GM18951 (cell line): ENCODE data around the gene PRM3.

Experiments
- POLR2A ChIP-seq: IDR thresholded peaks from 4 replicates; pipeline ENCODE4 v1.6.1; 2011; ENCODE audit warnings: mild to moderate bottlenecking; ENCODE audit not compliant: insufficient read length, insufficient read depth; ENCODE audit errors: extremely low read depth
- in situ Hi-C: fragments of 300-500 bp; cut with MboI; formaldehyde crosslinking; loops from one replicate; pipeline ENCODE4 v1.12.0; 2022; ENCODE audit warnings: low sequenced_read_pairs, mixed read lengths, inconsistent platforms; ENCODE audit not compliant: unreplicated experiment

The PRM3 gene

GRCh38 chr16:11310997-11311561 lies 37.6 kb upstream of the PRM3 start:
- TF ChIP-seq POLR2A, result no peak
- in situ Hi-C loops, result no loop called here

- in situ Hi-C loops, result no loop called here
- no peak for TF ChIP-seq POLR2A
Observed at GRCh38 chr16:11310634-11310977, 37.2 kb upstream of the PRM3 start.

GRCh38 chr16:11309895-11310633 lies 36.6 kb upstream of the PRM3 start:
- in situ Hi-C loops, result no loop called here
- no peak for TF ChIP-seq POLR2A

- in situ Hi-C loops, result no loop called here
Observed at GRCh38 chr16:11308493-11309283, 35.3 kb upstream of the PRM3 start.

GRCh38 chr16:11307639-11308492 lies 34.4 kb upstream of the PRM3 start:
- no peak for TF ChIP-seq POLR2A
- in situ Hi-C loops, result no loop called here

More at GRCh38 chr16:11308493-11309283, 35.3 kb upstream of the PRM3 start:
- no peak for TF ChIP-seq POLR2A

GRCh38 chr16:11306997-11307638 lies 33.7 kb upstream of the PRM3 start:
- in situ Hi-C loops, result no loop called here
- TF ChIP-seq POLR2A, result no peak

GRCh38 chr16:11306381-11306780 lies 33.0 kb upstream of the PRM3 start:
- no peak for TF ChIP-seq POLR2A
- in situ Hi-C loops, result no loop called here

- no peak for TF ChIP-seq POLR2A
- in situ Hi-C loops, result no loop called here
Observed at GRCh38 chr16:11303405-11304138, 30.1 kb upstream of the PRM3 start.

- in situ Hi-C loops, result no loop called here
Observed at GRCh38 chr16:11302977-11303376, 29.5 kb upstream of the PRM3 start.

GRCh38 chr16:11301645-11302501 lies 28.4 kb upstream of the PRM3 start:
- no peak for TF ChIP-seq POLR2A
- in situ Hi-C loops, result no loop called here

More at GRCh38 chr16:11302977-11303376, 29.5 kb upstream of the PRM3 start:
- TF ChIP-seq POLR2A, result no peak

GRCh38 chr16:11300560-11300892 lies 27.1 kb upstream of the PRM3 start:
- in situ Hi-C loops, result no loop called here
- TF ChIP-seq POLR2A, result no peak
